HEK293T (cell line): Measurements from ENCODE around the gene CDK5RAP2.

Experiments
- BHLHE40 ChIP-seq: fragments of 450-650 bp; IDR thresholded peaks from 2 replicates; pipeline ENCODE4 v1.6.1; 2016; ENCODE audit warnings: mild to moderate bottlenecking, moderate library complexity, borderline replicate concordance
- CTBP1 ChIP-seq: fragments of 450-650 bp; IDR thresholded peaks from 2 replicates; pipeline ENCODE4 v1.6.1; 2016; ENCODE audit warnings: borderline replicate concordance
- FOXK2 ChIP-seq: fragments of 450-650 bp; IDR thresholded peaks from 2 replicates; pipeline ENCODE4 v1.6.1; 2016; ENCODE audit warnings: mild to moderate bottlenecking
- HDGF ChIP-seq: fragments of 450-650 bp; IDR thresholded peaks from 2 replicates; pipeline ENCODE4 v1.6.1; 2017; ENCODE audit warnings: antibody characterized with exemption, borderline replicate concordance
- SP1 ChIP-seq: fragments of 450-650 bp; IDR thresholded peaks from 2 replicates; pipeline ENCODE4 v1.6.1; 2017
- SUZ12 ChIP-seq: fragments of 450-650 bp; IDR thresholded peaks from 2 replicates; pipeline ENCODE4 v1.6.1; 2016; ENCODE audit warnings: mild to moderate bottlenecking
- ZNF384 ChIP-seq: fragments of 450-650 bp; IDR thresholded peaks from 2 replicates; pipeline ENCODE4 v1.6.1; 2016

- TF ChIP-seq BHLHE40 (no peak), SUZ12 (no peak), SP1 (no peak), FOXK2 (no peak), HDGF (no peak), CTBP1 (no peak), ZNF384 (no peak)
These were observed 174.1 kb downstream of the CDK5RAP2 start for GRCh38 chr9:120405860-120406259.
